NCI-H2171 (cell line): ENCODE results near the gene ATP10A.

Source experiments
- DNase-seq: peaks from one replicate; lab custom pipeline; 2025; lab: John Stamatoyannopoulos, UW

The ATP10A gene

GRCh38 chr15:25695875-25696760 is 167.0 kb downstream of the ATP10A start:
- DNase-seq: no peak

- DNase-seq: no peak
Observed at GRCh38 chr15:25694823-25695312, 168.3 kb downstream of the ATP10A start.

GRCh38 chr15:25694239-25694584 is 168.9 kb downstream of the ATP10A start:
- DNase-seq: no peak

GRCh38 chr15:25693321-25694238 is 169.5 kb downstream of the ATP10A start:
- DNase-seq: no peak

GRCh38 chr15:25691544-25692430 is 171.3 kb downstream of the ATP10A start:
- DNase-seq: no peak

- no peak for DNase-seq
Observed at GRCh38 chr15:25690673-25691543, 172.2 kb downstream of the ATP10A start.

GRCh38 chr15:25689592-25689991 is 173.5 kb downstream of the ATP10A start:
- no peak for DNase-seq

GRCh38 chr15:25688166-25688565 is 175.0 kb downstream of the ATP10A start:
- no peak for DNase-seq

GRCh38 chr15:25687689-25688088 is 175.4 kb downstream of the ATP10A start:
- no peak for DNase-seq

GRCh38 chr15:25687276-25687675 is 175.9 kb downstream of the ATP10A start:
- DNase-seq: no peak

- DNase-seq: no peak
Observed at GRCh38 chr15:25686780-25687179, 176.3 kb downstream of the ATP10A start.

- no peak for DNase-seq
Observed at GRCh38 chr15:25684521-25685431, 178.4 kb downstream of the ATP10A start.

- DNase-seq: no peak
Observed at GRCh38 chr15:25683911-25684310, 179.2 kb downstream of the ATP10A start.

- no peak for DNase-seq
Observed at GRCh38 chr15:25683415-25683814, 179.7 kb downstream of the ATP10A start.

GRCh38 chr15:25682340-25682739 is 180.8 kb downstream of the ATP10A start:
- DNase-seq: no peak

- DNase-seq: no peak
Observed at GRCh38 chr15:25680686-25681025, 182.5 kb downstream of the ATP10A start.

- DNase-seq: no peak
Observed at GRCh38 chr15:25679964-25680685, 183.0 kb downstream of the ATP10A start.

GRCh38 chr15:25679492-25679891 is 183.6 kb downstream of the ATP10A start:
- no peak for DNase-seq

GRCh38 chr15:25678500-25678855 is 184.6 kb downstream of the ATP10A start:
- no peak for DNase-seq
